ENCODE data around the gene EXOC6B.

DNA sequence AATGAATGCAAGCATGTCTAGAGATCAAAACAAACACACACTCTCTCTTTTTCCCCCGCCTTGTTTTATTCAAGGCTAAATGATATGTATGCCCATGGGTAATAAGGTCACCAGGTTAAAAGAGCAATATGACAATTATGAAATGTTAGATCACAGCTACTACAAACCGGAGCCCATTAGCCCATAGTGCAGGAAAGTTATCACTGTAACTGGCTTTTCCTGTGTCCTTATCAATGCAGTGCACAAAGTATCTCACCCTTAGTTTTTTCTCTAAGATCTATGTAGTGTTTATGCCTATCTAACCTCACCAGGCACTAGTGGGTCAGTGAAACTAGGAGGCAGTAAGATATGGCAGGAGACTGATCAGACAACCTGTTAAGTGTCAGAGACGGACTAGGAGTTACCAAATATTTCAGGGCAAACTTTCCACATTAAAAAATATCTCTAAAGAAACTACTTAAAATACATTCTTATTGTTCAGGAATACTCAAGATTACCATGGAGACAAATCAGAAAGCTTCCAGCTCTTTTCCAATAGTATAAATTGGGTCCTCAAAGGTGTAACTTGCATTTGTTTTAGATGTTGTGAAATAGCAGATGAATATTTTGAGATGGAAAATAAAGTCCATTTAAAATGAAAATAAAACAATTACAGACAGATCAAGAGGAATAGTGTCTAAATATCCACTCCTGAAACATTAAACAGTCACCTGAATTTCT, 282.2 kb downstream of the EXOC6B start:
- TF ChIP-seq CTCF (conservative IDR thresholded peaks at IDR 0.05; ENCODE audit: low read length) (no peak), EZH2phosphoT487 (IDR thresholded peaks at IDR 0.05; ENCODE audit: borderline replicate concordance) (no peak)
